Amniotic stem cell (primary cell): ENCODE results near the gene SCAANT1.

Experiments
- DNase-seq: peaks from one replicate; lab custom pipeline; 2025; lab: John Stamatoyannopoulos, UW

SCAANT1 gene

GRCh38 chr3:63863150-63864007 lies 48.8 kb downstream of the SCAANT1 start, which contains the start of the genes ATXN7 and THOC7:
ATXN7 (plus strand) TSS chr3:63863867; CDS start chr3:63912599, 48,732 bp downstream.
THOC7 (minus strand) TSS chr3:63863805; CDS start chr3:63863790, 15 bp downstream.
- peak; percentile 37 for DNase-seq

- DNase-seq, result no peak
Observed at GRCh38 chr3:63862804-63863149, 49.4 kb downstream of the SCAANT1 start.
